ENCODE measurements around the gene ZDHHC17.
A peak's percentile ranks its signal among the peaks of the same experiment; 100 is the strongest.

The ZDHHC17 gene

GRCh38 chr12:76901628-76902380 is 137.9 kb downstream of the ZDHHC17 start:
- H2AFZ ChIP-seq (ENCODE audit: low read length): no peak overlapping the region
- no peak overlapping the region for H3K9ac ChIP-seq (ENCODE audit: low read depth, low read length, poor library complexity, severe bottlenecking)
- no peaks in the 10 kb centered on the region for H3K36me3 ChIP-seq (ENCODE audit: insufficient read depth, low read length)
- no peaks in the 10 kb centered on the region for H3K27me3 ChIP-seq (ENCODE audit: insufficient read depth, low read length, poor library complexity, severe bottlenecking)
- no peaks in the 10 kb centered on the region for H3K79me2 ChIP-seq (ENCODE audit: insufficient read depth, low read length)
- H3K4me1 ChIP-seq (ENCODE audit: insufficient read depth, low read length, poor library complexity, severe bottlenecking): peaks cover 19% of the 10 kb centered on the region
- TF ChIP-seq EZH2phosphoT487 (IDR thresholded peaks at IDR 0.05; ENCODE audit: borderline replicate concordance) (no peak), CTCF (conservative IDR thresholded peaks at IDR 0.05; ENCODE audit: low read length) (no peak)
- H3K9me3 ChIP-seq (ENCODE audit: insufficient read depth, low read depth, low read length): no peaks in the 10 kb centered on the region
- no peaks in the 10 kb centered on the region for H4K20me1 ChIP-seq (ENCODE audit: insufficient read depth, low read length, poor library complexity, severe bottlenecking)
- peak overlapping the region; percentile 25 for H3K4me3 ChIP-seq (ENCODE audit: low read length, poor library complexity, severe bottlenecking)
- peaks cover 3% of the 10 kb centered on the region; the same call in 1 of the 2 replicates for H3F3A ChIP-seq (ENCODE audit: low read depth)
- H3K4me2 ChIP-seq (ENCODE audit: low read depth, low read length, poor library complexity, severe bottlenecking): peak overlapping the region; percentile 56
- H3K9me2 ChIP-seq (replicated peaks; ENCODE audit: low read depth, low read length): no peaks in the 10 kb centered on the region
